Mesendoderm (in vitro differentiated cells): ENCODE data around the gene DNAJC27.

ENCODE experiments used
- DNase-seq: peaks from one replicate; pipeline ENCODE4 v3.0.0; 2013
- H2AK5ac ChIP-seq: 2 replicates; pipeline ENCODE4 v1.6.1; 2013; ENCODE audit warnings: low read length, inconsistent platforms
- H2BK120ac ChIP-seq: 2 replicates; pipeline ENCODE4 v1.6.1; 2013; ENCODE audit warnings: low read depth, mild to moderate bottlenecking, low read length, moderate library complexity, mixed read lengths
- H2BK15ac ChIP-seq: replicated peaks from 2 replicates; pipeline ENCODE4 v1.6.1; 2013; ENCODE audit warnings: low read depth, mild to moderate bottlenecking, moderate library complexity
- H2BK5ac ChIP-seq: 2 replicates; pipeline ENCODE4 v1.6.1; 2013; ENCODE audit warnings: low read length, inconsistent platforms
- H3K18ac ChIP-seq: 2 replicates; pipeline ENCODE4 v1.6.1; 2013; ENCODE audit warnings: mild to moderate bottlenecking, low read length, mixed read lengths
- H3K23ac ChIP-seq: one replicate; pipeline ENCODE4 v1.6.1; 2013; ENCODE audit warnings: low read length
- H3K27ac ChIP-seq: 2 replicates; pipeline ENCODE4 v1.5.1; 2013; ENCODE audit warnings: low read depth, mild to moderate bottlenecking, inconsistent platforms, low read length, moderate library complexity
- H3K27me3 ChIP-seq: 2 replicates; pipeline ENCODE4 v1.6.1; 2013; ENCODE audit warnings: low read length, control low read depth, mild to moderate bottlenecking, inconsistent platforms; ENCODE audit not compliant: insufficient read depth, poor library complexity
- H3K36me3 ChIP-seq: 2 replicates; pipeline ENCODE4 v1.6.1; 2013; ENCODE audit warnings: low read length, inconsistent platforms; ENCODE audit not compliant: control insufficient read depth, insufficient read depth
- H3K4ac ChIP-seq: one replicate; pipeline ENCODE4 v1.6.1; 2013; ENCODE audit warnings: low read depth, mild to moderate bottlenecking, low read length, moderate library complexity
- H3K4me1 ChIP-seq: 2 replicates; pipeline ENCODE4 v1.6.1; 2013; ENCODE audit warnings: low read depth, low read length, inconsistent platforms; ENCODE audit not compliant: control insufficient read depth
- H3K4me2 ChIP-seq: 2 replicates; pipeline ENCODE4 v1.6.1; 2013; ENCODE audit warnings: low read length
- H3K4me3 ChIP-seq: 2 replicates; pipeline ENCODE4 v1.5.1; 2013; ENCODE audit warnings: mild to moderate bottlenecking, low read length
- H3K56ac ChIP-seq: one replicate; pipeline ENCODE4 v1.6.1; 2013; ENCODE audit warnings: low read length
- H3K79me1 ChIP-seq: 2 replicates; pipeline ENCODE4 v1.6.1; 2013; ENCODE audit warnings: low read length, inconsistent platforms
- H3K79me2 ChIP-seq: 2 replicates; pipeline ENCODE4 v1.6.1; 2013; ENCODE audit warnings: mild to moderate bottlenecking, low read length; ENCODE audit not compliant: control insufficient read depth, insufficient read depth
- H3K9ac ChIP-seq: 2 replicates; pipeline ENCODE4 v1.6.1; 2013; ENCODE audit warnings: low read length, inconsistent platforms
- H4K5ac ChIP-seq: one replicate; pipeline ENCODE4 v1.6.1; 2013; ENCODE audit warnings: low read length
- H4K8ac ChIP-seq: one replicate; pipeline ENCODE4 v1.6.1; 2013; ENCODE audit warnings: low read depth, mild to moderate bottlenecking, control low read depth, low read length, moderate library complexity
- WGBS: extraction: QIAGEN DNeasy Blood & Tissue Kit; methylation state at CpG from one replicate; pipeline ENCODE4 v1.1.7; 2013; ENCODE audit warnings: low lambda C conversion rate, missing lambda C conversion rate; ENCODE audit not compliant: insufficient coverage; ENCODE audit errors: extremely low coverage; 5-methylcytosine and 5-hydroxymethylcytosine counted together

Gene DNAJC27

GRCh38 chr2:24917086-24917485 is 54.7 kb downstream of the DNAJC27 start:
- WGBS, result no CpG with 5 or more reads among the region's 7 CpGs
- H2AK5ac ChIP-seq, result no peak overlapping the region
- no peak overlapping the region for H4K8ac ChIP-seq
- H3K27me3 ChIP-seq, result no peaks in the 10 kb centered on the region
- no peak overlapping the region for H3K18ac ChIP-seq
- H2BK5ac ChIP-seq, result no peak overlapping the region
- peaks cover 5% of the 10 kb centered on the region for H3K79me2 ChIP-seq
- no peak overlapping the region for H3K4me3 ChIP-seq
- H2BK15ac ChIP-seq, result no peak overlapping the region
- peaks cover 5% of the 10 kb centered on the region for H3K79me1 ChIP-seq
- DNase-seq, result no peak
- no peaks in the 10 kb centered on the region for H3K36me3 ChIP-seq
- H2BK120ac ChIP-seq, result no peak overlapping the region
- no peak overlapping the region for H3K4me2 ChIP-seq
- no peaks in the 10 kb centered on the region for H3K4me1 ChIP-seq
- H3K9ac ChIP-seq, result no peak overlapping the region
- no peak overlapping the region for H4K5ac ChIP-seq
- no peak overlapping the region for H3K56ac ChIP-seq
- H3K27ac ChIP-seq, result no peak overlapping the region
- H3K4ac ChIP-seq, result no peak overlapping the region
- H3K23ac ChIP-seq, result no peak overlapping the region

GRCh38 chr2:24915796-24916195 is 56.0 kb downstream of the DNAJC27 start:
- Histone ChIP-seq H2BK5ac (no peak overlapping the region), H3K36me3 (no peaks in the 10 kb centered on the region), H3K79me2 (peaks cover 5% of the 10 kb centered on the region), H3K4me3 (no peak overlapping the region), H2AK5ac (no peak overlapping the region), H3K79me1 (peaks cover 5% of the 10 kb centered on the region), H3K9ac (no peak overlapping the region), H4K5ac (no peak overlapping the region), H3K27me3 (no peaks in the 10 kb centered on the region), H2BK120ac (no peak overlapping the region), H3K27ac (no peak overlapping the region), H3K56ac (no peak overlapping the region), H3K4me1 (no peaks in the 10 kb centered on the region), H3K4me2 (no peak overlapping the region), H3K23ac (no peak overlapping the region), H3K18ac (no peak overlapping the region), H2BK15ac (no peak overlapping the region), H3K4ac (no peak overlapping the region), H4K8ac (no peak overlapping the region)
- DNase-seq, result no peak
- WGBS, result no CpG with 5 or more reads among the region's 4 CpGs

GRCh38 chr2:24915175-24915574 is 56.6 kb downstream of the DNAJC27 start:
- no peak overlapping the region for H3K9ac ChIP-seq
- H3K18ac ChIP-seq, result no peak overlapping the region
- no peak overlapping the region for H3K4me2 ChIP-seq
- H2BK120ac ChIP-seq, result no peak overlapping the region
- H3K27ac ChIP-seq, result no peak overlapping the region
- no peaks in the 10 kb centered on the region for H3K36me3 ChIP-seq
- H2BK15ac ChIP-seq, result no peak overlapping the region
- H4K8ac ChIP-seq, result no peak overlapping the region
- H3K27me3 ChIP-seq, result no peaks in the 10 kb centered on the region
- no peaks in the 10 kb centered on the region for H3K4me1 ChIP-seq
- H4K5ac ChIP-seq, result no peak overlapping the region
- H3K56ac ChIP-seq, result no peak overlapping the region
- H2AK5ac ChIP-seq, result no peak overlapping the region
- peaks cover 5% of the 10 kb centered on the region for H3K79me2 ChIP-seq
- no peak for DNase-seq
- H3K79me1 ChIP-seq, result peaks cover 5% of the 10 kb centered on the region
- H3K4ac ChIP-seq, result no peak overlapping the region
- H3K4me3 ChIP-seq, result no peak overlapping the region
- H3K23ac ChIP-seq, result no peak overlapping the region
- H2BK5ac ChIP-seq, result no peak overlapping the region
- no CpG with 5 or more reads among the region's 8 CpGs for WGBS

- no peaks in the 10 kb centered on the region for H3K27me3 ChIP-seq
- peaks cover 5% of the 10 kb centered on the region for H3K79me2 ChIP-seq
- H3K4ac ChIP-seq, result no peak overlapping the region
- H4K8ac ChIP-seq, result no peak overlapping the region
- no peak overlapping the region for H2AK5ac ChIP-seq
- no peak for DNase-seq
- H3K56ac ChIP-seq, result no peak overlapping the region
- H3K27ac ChIP-seq, result no peak overlapping the region
- no peak overlapping the region for H3K9ac ChIP-seq
- H3K79me1 ChIP-seq, result peaks cover 5% of the 10 kb centered on the region
- H3K4me3 ChIP-seq, result no peak overlapping the region
- no peak overlapping the region for H2BK120ac ChIP-seq
- H3K36me3 ChIP-seq, result no peaks in the 10 kb centered on the region
- no peak overlapping the region for H3K18ac ChIP-seq
- no peak overlapping the region for H4K5ac ChIP-seq
- no peak overlapping the region for H2BK5ac ChIP-seq
- WGBS, result no CpG with 5 or more reads among the region's 5 CpGs
- no peak overlapping the region for H3K4me2 ChIP-seq
- no peak overlapping the region for H2BK15ac ChIP-seq
- H3K23ac ChIP-seq, result no peak overlapping the region
- no peaks in the 10 kb centered on the region for H3K4me1 ChIP-seq
Measured at GRCh38 chr2:24914713-24915112, 57.0 kb downstream of the DNAJC27 start.

GRCh38 chr2:24913911-24914310 is 57.8 kb downstream of the DNAJC27 start:
- Histone ChIP-seq H3K79me1 (peaks cover 5% of the 10 kb centered on the region), H3K9ac (no peak overlapping the region), H3K79me2 (peaks cover 5% of the 10 kb centered on the region), H2AK5ac (no peak overlapping the region), H3K56ac (no peak overlapping the region), H3K4ac (no peak overlapping the region), H3K4me3 (no peak overlapping the region), H3K27me3 (no peaks in the 10 kb centered on the region), H3K23ac (no peak overlapping the region), H2BK5ac (no peak overlapping the region), H2BK15ac (no peak overlapping the region), H2BK120ac (no peak overlapping the region), H3K4me1 (no peaks in the 10 kb centered on the region), H4K8ac (no peak overlapping the region), H4K5ac (no peak overlapping the region), H3K4me2 (no peak overlapping the region), H3K36me3 (no peaks in the 10 kb centered on the region), H3K18ac (no peak overlapping the region), H3K27ac (no peak overlapping the region)
- no CpG with 5 or more reads among the region's 9 CpGs for WGBS
- no peak for DNase-seq

GRCh38 chr2:24912986-24913385 is 58.8 kb downstream of the DNAJC27 start:
- no peak overlapping the region for H3K4me2 ChIP-seq
- no peak overlapping the region for H3K27ac ChIP-seq
- no peak overlapping the region for H3K4ac ChIP-seq
- H3K23ac ChIP-seq, result no peak overlapping the region
- no peaks in the 10 kb centered on the region for H3K36me3 ChIP-seq
- no peaks in the 10 kb centered on the region for H3K79me1 ChIP-seq
- H3K27me3 ChIP-seq, result no peaks in the 10 kb centered on the region
- H4K8ac ChIP-seq, result no peak overlapping the region
- no peak overlapping the region for H3K9ac ChIP-seq
- H2AK5ac ChIP-seq, result no peak overlapping the region
- H2BK5ac ChIP-seq, result no peak overlapping the region
- H3K18ac ChIP-seq, result no peak overlapping the region
- H3K4me1 ChIP-seq, result no peaks in the 10 kb centered on the region
- H3K79me2 ChIP-seq, result peaks cover 2% of the 10 kb centered on the region
- no peak overlapping the region for H2BK120ac ChIP-seq
- H2BK15ac ChIP-seq, result no peak overlapping the region
- no peak overlapping the region for H4K5ac ChIP-seq
- DNase-seq, result no peak
- WGBS, result no CpG with 5 or more reads among the region's 10 CpGs
- no peak overlapping the region for H3K56ac ChIP-seq
- H3K4me3 ChIP-seq, result no peak overlapping the region
